ENCODE data around the gene PHEX.
A peak's percentile ranks its signal among the peaks of the same experiment; 100 is the strongest.

Gene PHEX

GRCh38 chrX:22128961-22129360, 96.8 kb downstream of the PHEX start:
- TF ChIP-seq CTCF (IDR thresholded peaks at IDR 0.05) (no peak), ZFX (IDR thresholded peaks at IDR 0.05; ENCODE audit: borderline replicate concordance) (no peak)

GRCh38 chrX:22134681-22135080, 102.6 kb downstream of the PHEX start:
- TF ChIP-seq CTCF (IDR thresholded peaks at IDR 0.05) (no peak), ZFX (IDR thresholded peaks at IDR 0.05; ENCODE audit: borderline replicate concordance) (no peak)
- peak overlapping the region; percentile 89 for H3K27ac ChIP-seq

More at GRCh38 chrX:22128961-22129360, 96.8 kb downstream of the PHEX start:
- no peak overlapping the region for H3K27ac ChIP-seq

- peak overlapping the region; percentile 89 for H3K27ac ChIP-seq
- TF ChIP-seq ZFX (IDR thresholded peaks at IDR 0.05; ENCODE audit: borderline replicate concordance) (no peak), CTCF (IDR thresholded peaks at IDR 0.05) (no peak)
These were observed 103.1 kb downstream of the PHEX start for GRCh38 chrX:22135171-22135711.

GRCh38 chrX:22135994-22136684, 104.0 kb downstream of the PHEX start:
- H3K27ac ChIP-seq, result peak overlapping the region; percentile 89
- TF ChIP-seq ZFX (IDR thresholded peaks at IDR 0.05; ENCODE audit: borderline replicate concordance) (no peak), CTCF (IDR thresholded peaks at IDR 0.05) (peak; percentile 69)

- no peak for TF ChIP-seq ZFX (IDR thresholded peaks at IDR 0.05; ENCODE audit: borderline replicate concordance)
- TF ChIP-seq CTCF (IDR thresholded peaks at IDR 0.05), result no peak
- H3K27ac ChIP-seq, result peak overlapping the region; percentile 89
These were observed 104.6 kb downstream of the PHEX start for GRCh38 chrX:22136711-22137110.

- TF ChIP-seq ZFX (IDR thresholded peaks at IDR 0.05; ENCODE audit: borderline replicate concordance), result no peak
- no peak for TF ChIP-seq CTCF (IDR thresholded peaks at IDR 0.05)
- H3K27ac ChIP-seq, result no peak overlapping the region
These were observed 107.7 kb downstream of the PHEX start for GRCh38 chrX:22139822-22140221.

- no peak overlapping the region for H3K27ac ChIP-seq
- TF ChIP-seq ZFX (IDR thresholded peaks at IDR 0.05; ENCODE audit: borderline replicate concordance) (no peak), CTCF (IDR thresholded peaks at IDR 0.05) (no peak)
These were observed 109.1 kb downstream of the PHEX start for GRCh38 chrX:22141047-22141730.
